ENCODE measurements around the gene HYAL1. TPM values are rescaled to one million over a fixed set of nuclear protein-coding genes. Genes with fewer than 3 reads are reported as not detected.

The HYAL1 gene
- total RNA-seq, 1 donor from 2014 or later: 7.1 TPM

DNA sequence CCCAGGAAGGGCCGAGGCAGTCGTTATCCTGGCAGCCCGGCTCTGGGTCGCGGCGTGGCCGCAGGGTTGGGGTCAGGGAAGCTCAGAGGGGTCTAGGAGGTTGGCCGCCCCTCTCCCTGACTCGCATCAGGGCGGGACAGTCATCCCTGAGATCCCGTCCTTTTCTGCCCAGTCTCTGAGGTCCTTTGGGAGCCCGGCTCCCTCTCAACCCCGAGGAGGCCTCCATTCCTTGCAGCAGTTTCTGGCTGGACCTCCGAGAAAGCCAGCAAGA lies 18.7 kb upstream of the HYAL1 start:
- DNase-seq (ENCODE audit: low read depth) (no peak), FAIRE-seq (no peak)
- Histone ChIP-seq H3K27me3 (ENCODE audit: control insufficient read depth, insufficient read depth, low read length) (no peaks in the 10 kb centered on the region), H3K36me3 (ENCODE audit: control insufficient read depth, insufficient read depth, low read length) (peaks cover 29% of the 10 kb centered on the region), H3K4me3 (ENCODE audit: low read depth, low read length) (peak overlapping the region; percentile 61)
- TF ChIP-seq, protein P1, sequence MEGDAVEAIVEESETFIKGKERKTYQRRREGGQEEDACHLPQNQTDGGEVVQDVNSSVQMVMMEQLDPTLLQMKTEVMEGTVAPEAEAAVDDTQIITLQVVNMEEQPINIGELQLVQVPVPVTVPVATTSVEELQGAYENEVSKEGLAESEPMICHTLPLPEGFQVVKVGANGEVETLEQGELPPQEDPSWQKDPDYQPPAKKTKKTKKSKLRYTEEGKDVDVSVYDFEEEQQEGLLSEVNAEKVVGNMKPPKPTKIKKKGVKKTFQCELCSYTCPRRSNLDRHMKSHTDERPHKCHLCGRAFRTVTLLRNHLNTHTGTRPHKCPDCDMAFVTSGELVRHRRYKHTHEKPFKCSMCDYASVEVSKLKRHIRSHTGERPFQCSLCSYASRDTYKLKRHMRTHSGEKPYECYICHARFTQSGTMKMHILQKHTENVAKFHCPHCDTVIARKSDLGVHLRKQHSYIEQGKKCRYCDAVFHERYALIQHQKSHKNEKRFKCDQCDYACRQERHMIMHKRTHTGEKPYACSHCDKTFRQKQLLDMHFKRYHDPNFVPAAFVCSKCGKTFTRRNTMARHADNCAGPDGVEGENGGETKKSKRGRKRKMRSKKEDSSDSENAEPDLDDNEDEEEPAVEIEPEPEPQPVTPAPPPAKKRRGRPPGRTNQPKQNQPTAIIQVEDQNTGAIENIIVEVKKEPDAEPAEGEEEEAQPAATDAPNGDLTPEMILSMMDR (IDR thresholded peaks at IDR 0.05; ENCODE audit: insufficient read depth, low read length, severe bottlenecking): no peak

DNA sequence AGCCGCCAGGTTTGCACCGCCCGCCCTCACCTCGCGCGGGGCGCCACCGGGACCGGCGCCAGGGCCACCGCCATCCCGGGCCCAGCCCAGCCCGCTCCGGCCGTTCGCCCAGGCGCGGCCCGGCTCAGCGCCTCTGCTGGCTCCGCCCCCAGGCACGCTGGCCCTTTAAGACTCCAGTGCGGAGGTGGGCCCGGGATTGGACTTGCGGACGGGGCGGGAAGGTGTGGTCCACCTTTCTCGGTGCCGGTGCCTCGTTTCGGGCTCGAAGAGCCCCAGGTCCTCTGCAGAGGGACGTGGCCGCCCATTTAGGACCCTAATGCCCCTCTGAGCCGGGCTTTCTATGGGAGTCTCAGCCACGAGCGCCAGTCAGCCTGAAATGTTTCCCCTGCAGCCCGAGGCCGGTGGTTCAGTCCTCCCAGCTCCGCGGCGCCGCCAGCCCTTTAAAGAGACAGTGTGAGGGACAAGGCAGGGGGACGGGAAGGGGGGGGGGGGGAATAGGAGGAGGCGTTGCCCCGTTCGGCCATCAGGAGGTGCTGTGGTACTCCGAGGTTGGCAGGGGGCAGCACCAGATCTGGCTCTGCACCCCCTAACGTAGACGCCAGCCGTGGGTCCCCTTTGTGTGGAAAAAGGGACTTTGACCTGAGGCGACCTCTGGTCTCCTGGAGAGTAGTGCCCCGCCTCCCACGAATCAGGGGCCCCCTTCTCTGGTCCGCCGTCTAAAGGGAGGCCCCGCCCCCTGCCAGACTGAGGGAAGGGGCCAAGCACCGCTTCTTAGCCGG lies 18.2 kb upstream of the HYAL1 start:
- Histone ChIP-seq H3K27me3 (ENCODE audit: control insufficient read depth, insufficient read depth, low read length) (no peaks in the 10 kb centered on the region), H3K4me3 (ENCODE audit: low read depth, low read length) (peak overlapping the region; percentile 61), H3K36me3 (ENCODE audit: control insufficient read depth, insufficient read depth, low read length) (peaks cover 29% of the 10 kb centered on the region)
- DNase-seq (ENCODE audit: low read depth) (peak; percentile 69), FAIRE-seq (no peak)
- TF ChIP-seq, protein P1 (IDR thresholded peaks at IDR 0.05; ENCODE audit: insufficient read depth, low read length, severe bottlenecking): peak; percentile 55

DNA sequence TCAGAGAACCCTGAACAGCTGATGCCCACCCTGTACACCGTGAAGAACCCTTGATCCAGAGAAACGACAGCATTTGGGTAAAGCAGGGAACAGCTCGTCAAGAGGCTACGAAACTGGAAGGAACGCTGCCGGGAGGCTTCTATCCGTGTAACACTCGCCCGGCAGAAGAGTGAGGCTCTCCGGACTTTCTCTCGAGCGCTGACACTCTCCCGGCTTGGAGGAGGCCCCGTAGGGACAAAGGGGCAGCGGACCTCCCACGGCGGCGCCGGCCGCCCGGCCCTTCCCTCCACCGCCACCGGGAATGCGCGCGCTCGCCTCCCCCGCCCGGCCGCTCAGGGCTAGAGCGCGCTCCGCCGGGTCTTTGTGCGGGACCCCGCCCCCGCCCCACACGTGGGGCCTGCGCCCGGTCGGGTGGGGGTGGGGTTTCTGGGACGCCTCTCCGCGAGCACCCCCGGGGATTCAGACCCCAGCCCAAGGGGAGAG lies 17.5 kb upstream of the HYAL1 start:
- Histone ChIP-seq H3K27me3 (ENCODE audit: control insufficient read depth, insufficient read depth, low read length) (no peaks in the 10 kb centered on the region), H3K36me3 (ENCODE audit: control insufficient read depth, insufficient read depth, low read length) (peaks cover 27% of the 10 kb centered on the region), H3K4me3 (ENCODE audit: low read depth, low read length) (peak overlapping the region; percentile 61)
- FAIRE-seq (no peak), DNase-seq (ENCODE audit: low read depth) (peak; percentile 43)
- TF ChIP-seq, protein P1 (IDR thresholded peaks at IDR 0.05; ENCODE audit: insufficient read depth, low read length, severe bottlenecking): no peak

DNA sequence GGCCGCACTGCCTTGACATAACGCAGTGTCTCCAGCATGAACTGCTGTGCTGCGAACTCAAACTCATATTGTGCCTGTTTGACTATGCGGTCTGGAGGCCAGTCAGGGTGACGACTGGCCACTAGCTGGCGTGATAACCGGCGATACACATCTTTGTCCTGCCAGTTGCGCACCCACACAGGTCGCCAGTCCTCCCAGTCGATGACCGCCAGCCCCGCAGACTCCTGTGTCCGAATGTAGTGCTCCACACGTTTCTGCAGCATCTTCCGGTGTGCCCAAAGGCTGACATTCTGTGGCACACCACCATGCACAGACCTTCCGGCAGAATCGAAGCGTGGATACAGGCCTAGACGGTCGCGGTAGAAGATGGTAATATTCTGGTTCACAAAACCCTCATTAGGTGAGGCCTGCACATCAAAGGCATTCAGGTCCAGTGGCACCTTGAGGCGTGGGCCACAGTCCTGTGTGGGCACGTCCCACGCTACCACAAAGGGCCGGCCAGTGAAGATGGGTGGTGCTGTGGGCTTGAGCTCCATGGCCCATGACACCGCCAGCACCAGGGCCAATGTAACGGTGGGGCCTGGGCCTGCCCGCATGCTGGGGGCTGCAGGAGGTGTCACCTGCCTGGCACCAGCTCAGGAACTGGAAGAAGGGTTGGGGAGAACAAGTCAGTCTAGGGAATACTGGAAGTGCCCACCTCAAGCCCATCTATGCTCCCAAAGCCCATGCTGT lies 16.7 kb upstream of the HYAL1 start:
- Histone ChIP-seq H3K27me3 (ENCODE audit: control insufficient read depth, insufficient read depth, low read length) (no peaks in the 10 kb centered on the region), H3K4me3 (ENCODE audit: low read depth, low read length) (peak overlapping the region; percentile 61), H3K36me3 (ENCODE audit: control insufficient read depth, insufficient read depth, low read length) (peaks cover 26% of the 10 kb centered on the region)
- DNase-seq (ENCODE audit: low read depth) (no peak), FAIRE-seq (no peak)
- TF ChIP-seq, protein P1 (IDR thresholded peaks at IDR 0.05; ENCODE audit: insufficient read depth, low read length, severe bottlenecking): no peak

DNA sequence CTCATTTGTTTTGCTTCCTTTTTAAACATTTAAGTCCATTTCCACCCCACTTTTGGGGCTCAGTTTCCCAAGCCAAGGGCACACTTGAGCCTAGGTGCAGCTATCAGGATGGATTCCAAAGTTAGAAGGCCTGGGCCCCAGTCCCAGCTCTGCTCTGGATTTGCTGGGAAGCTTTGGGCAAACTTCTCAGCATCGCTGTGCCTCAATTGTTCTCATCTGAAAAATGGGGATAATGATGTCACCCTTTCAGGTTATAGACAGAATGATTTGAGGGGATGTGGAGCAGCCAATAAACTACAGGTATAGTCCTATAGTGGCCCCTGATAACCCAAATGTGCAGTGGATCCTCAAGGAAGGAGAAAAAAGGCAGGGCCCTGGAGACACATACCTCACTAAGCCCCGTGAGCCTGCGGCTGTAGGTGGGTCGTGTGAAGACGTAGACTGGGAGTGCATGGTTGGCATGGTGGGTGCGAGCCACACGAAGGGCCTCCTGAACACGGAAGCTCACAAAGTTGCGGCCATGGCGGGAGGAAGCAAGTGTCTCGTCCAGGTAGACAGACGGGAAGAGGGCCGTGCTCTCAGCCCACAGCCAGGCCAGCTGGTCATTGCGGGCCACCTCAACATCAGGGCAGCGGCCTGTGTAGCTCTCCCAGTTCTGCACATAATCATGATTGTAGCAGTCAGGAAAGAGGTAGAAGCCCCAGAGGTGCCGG lies 16.0 kb upstream of the HYAL1 start:
- DNase-seq (ENCODE audit: low read depth) (no peak), FAIRE-seq (peak; percentile 72)
- no peak overlapping the region for H3K4me3 ChIP-seq (ENCODE audit: low read depth, low read length)
- TF ChIP-seq, protein P1 (IDR thresholded peaks at IDR 0.05; ENCODE audit: insufficient read depth, low read length, severe bottlenecking): no peak
- H3K36me3 ChIP-seq (ENCODE audit: control insufficient read depth, insufficient read depth, low read length): peaks cover 26% of the 10 kb centered on the region
- H3K27me3 ChIP-seq (ENCODE audit: control insufficient read depth, insufficient read depth, low read length): no peaks in the 10 kb centered on the region

Data from bronchial epithelial cell (primary cell).